Measurements from ENCODE around the gene FBXL15. TPM values are rescaled to one million over a fixed set of nuclear protein-coding genes. Genes with fewer than 3 reads are reported as not detected.

FBXL15 gene
- total and polyA plus RNA-seq, 2 of the 4 experiments (the other 2 are of a cell fraction), result 3.0 to 8.4 TPM

DNA sequence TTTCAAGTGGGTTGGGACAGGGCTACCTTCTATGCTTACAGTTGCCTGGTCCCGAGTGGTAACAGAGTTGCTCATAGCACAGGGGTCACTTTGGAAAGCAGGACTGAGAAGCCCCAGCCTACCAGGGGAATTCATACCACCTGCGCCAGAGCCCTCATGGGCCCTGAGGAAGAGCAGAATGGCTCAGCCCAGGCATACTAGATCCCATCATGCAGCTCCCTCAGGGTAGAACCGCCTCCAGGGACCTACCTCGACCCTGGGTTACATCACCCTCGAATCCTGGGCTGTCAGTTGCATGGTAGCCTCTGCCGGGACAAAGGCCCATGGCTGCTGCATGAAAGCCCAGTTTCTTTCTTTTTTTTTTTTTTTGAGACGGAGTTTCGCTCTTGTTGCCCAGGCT is 8.8 kb downstream of the FBXL15 start:
- Histone ChIP-seq H3K4ac (ENCODE audit: low read depth, low read length) (no peak overlapping the region), H2BK5ac (ENCODE audit: low read depth, low read length, poor library complexity, severe bottlenecking) (no peak overlapping the region), H2AK9ac (replicated peaks; ENCODE audit: low read depth, low read length, poor library complexity) (no peak overlapping the region), H3K27ac (ENCODE audit: insufficient read depth, low read length) (no peak overlapping the region), H4K8ac (ENCODE audit: low read depth in 2 of 2, low read length in 2 of 2) (no peak overlapping the region), H3K9ac (ENCODE audit: low read depth, low read length) (no peak overlapping the region), H2AK5ac (ENCODE audit: low read depth, low read length) (no peak overlapping the region), H3K79me1 (ENCODE audit: low read depth in 1 of 2, low read length in 2 of 2) (peaks cover 9 to 42% of the 10 kb centered on the region in 2 experiments), H3K9me3 (ENCODE audit: control insufficient read depth, insufficient read depth, low read length) (no peaks in the 10 kb centered on the region), H3K9me1 (ENCODE audit: insufficient read depth, low read length) (0 out of 2 replicates have a peak, but pooled peaks cover 4% of the 10 kb centered on the region), H3K23ac (ENCODE audit: low read depth, low read length) (no peak overlapping the region), H2BK20ac (ENCODE audit: low read depth, low read length) (no peak overlapping the region), H3K27me3 (ENCODE audit: control insufficient read depth, insufficient read depth, low read length) (no peaks in the 10 kb centered on the region), H2AFZ (replicated peaks; ENCODE audit: low read length, poor library complexity) (no peak overlapping the region), H4K20me1 (ENCODE audit: insufficient read depth, low read length) (no peaks in the 10 kb centered on the region), H3K4me3 (ENCODE audit: insufficient read depth, low read depth, low read length) (no peak overlapping the region), H3K14ac (replicated peaks; ENCODE audit: low read depth, low read length) (no peak overlapping the region), H3K4me2 (ENCODE audit: low read depth, low read length) (no peak overlapping the region), H3K4me1 (ENCODE audit: control insufficient read depth, insufficient read depth, low read length) (peaks cover 6% of the 10 kb centered on the region), H4K91ac (ENCODE audit: insufficient read depth, low read depth, low read length) (no peak overlapping the region), H3K18ac (ENCODE audit: low read depth, low read length) (no peak overlapping the region), H2BK15ac (ENCODE audit: low read depth, low read length) (no peak overlapping the region), H4K5ac (ENCODE audit: low read depth, low read length) (no peak overlapping the region), H3K36me3 (ENCODE audit: control insufficient read depth, insufficient read depth, low read length) (no peaks in the 10 kb centered on the region; the same call in 1 of the 2 replicates), H2BK120ac (ENCODE audit: low read depth, low read length) (no peak overlapping the region), H3K56ac (ENCODE audit: extremely low read depth, insufficient read depth, low read length) (no peak overlapping the region)
- in situ Hi-C loops (cut with MboI; ENCODE audit: low sequenced_read_pairs), result no loop called here
- ATAC-seq (ENCODE audit: low read depth) (no peak), DNase-seq (no peak)
- ChIA-PET CTCF (no interaction called here), POLR2A (ENCODE audit: unreplicated experiment) (no interaction called here)
- dilution Hi-C loops (cut with HindIII; ENCODE audit: low sequenced_read_pairs, unreplicated experiment), result no loop called here
- no TSS peak for BruUV-seq (replicated peaks)
- intact Hi-C loops (cut with micrococcal nuclease), result no loop called here
- no peak for TF ChIP-seq ELK1 (IDR thresholded peaks at IDR 0.05; ENCODE audit: borderline replicate concordance, low read depth, low read length)
- TF ChIP-seq RAD21 (IDR thresholded peaks at IDR 0.05; ENCODE audit: low read length), result no peak
- TF ChIP-seq MAFK (IDR thresholded peaks at IDR 0.05; ENCODE audit: low read depth, low read length), result no peak
- no peak for TF ChIP-seq RFX5 (IDR thresholded peaks at IDR 0.05; ENCODE audit: low read depth, low read length)
- no peak for TF ChIP-seq CEBPB (IDR thresholded peaks at IDR 0.05; ENCODE audit: low read depth, low read length)
- TF ChIP-seq FOS (IDR thresholded peaks at IDR 0.05; ENCODE audit: low read depth, low read length), result no peak
- TF ChIP-seq BHLHE40 (IDR thresholded peaks at IDR 0.05; ENCODE audit: low read depth, low read length), result no peak
- no peak for TF ChIP-seq MAZ (IDR thresholded peaks at IDR 0.05; ENCODE audit: borderline replicate concordance, low read depth, low read length)
- TF ChIP-seq CHD1 (IDR thresholded peaks at IDR 0.05; ENCODE audit: low read depth, low read length), result no peak
- no peak for TF ChIP-seq NFE2L2 (IDR thresholded peaks at IDR 0.05; ENCODE audit: low read depth, low read length)
- TF ChIP-seq POLR2A (IDR thresholded peaks at IDR 0.05; ENCODE audit: low read depth, low read length), result no peak
- TF ChIP-seq CTCF (conservative IDR thresholded peaks at IDR 0.05; ENCODE audit: low read depth, low read length), result no peak
- no peak for TF ChIP-seq SMC3 (IDR thresholded peaks at IDR 0.05; ENCODE audit: low read depth, low read length)
- WGBS, 2 experiments (ENCODE audit: extremely low coverage in 2 of 2, insufficient read length in 1 of 2), result 67% methylated on average over 5 of the region's 8 CpGs; no CpG with 5 or more reads in 1 of the 2 experiments
